Hematopoietic multipotent progenitor cell treated with erythropoietin and hydrocortisone succinate and interleukin-3 and kit ligand, for 17 days (in vitro differentiated cells): ENCODE measurements around the gene VMO1.

Experiments
- DNase-seq: peaks from one replicate; pipeline ENCODE4 v3.0.0-alpha.2; 2015; ENCODE audit warnings: low spot score

VMO1 gene

GRCh38 chr17:4796552-4796920, 10.4 kb upstream of the VMO1 start:
- peak; percentile 42 for DNase-seq

GRCh38 chr17:4795168-4795567, 9.0 kb upstream of the VMO1 start:
- no peak for DNase-seq

GRCh38 chr17:4790705-4791088, 4.5 kb upstream of the VMO1 start:
- no peak for DNase-seq

GRCh38 chr17:4789951-4790704, 4.0 kb upstream of the VMO1 start:
- peak; percentile 81 for DNase-seq

GRCh38 chr17:4789701-4789950, 3.5 kb upstream of the VMO1 start:
- DNase-seq: no peak

GRCh38 chr17:4788807-4789700, 2.9 kb upstream of the VMO1 start, which contains the start of gene GLTPD2:
Gene GLTPD2 (plus strand): TSS chr17:4788964. CDS start chr17:4789012, 48 bp downstream.
- DNase-seq: no peak

GRCh38 chr17:4788159-4788806, 2.1 kb upstream of the VMO1 start:
- DNase-seq: no peak

- no peak for DNase-seq
Measured at GRCh38 chr17:4786516-4786915, 352 bp upstream of the VMO1 start.

- DNase-seq: no peak
Measured at GRCh38 chr17:4785311-4786105, 656 bp downstream of the VMO1 start.

- DNase-seq: peak; percentile 44
Measured at GRCh38 chr17:4782652-4783051, 3.5 kb downstream of the VMO1 start.

- no peak for DNase-seq
Measured at GRCh38 chr17:4780325-4780955, 5.7 kb downstream of the VMO1 start.

- DNase-seq: no peak
Measured at GRCh38 chr17:4777969-4778760, 8.0 kb downstream of the VMO1 start.

- DNase-seq: no peak
Measured at GRCh38 chr17:4772235-4772613, 13.9 kb downstream of the VMO1 start.

- DNase-seq: no peak
Measured at GRCh38 chr17:4771519-4772234, 14.5 kb downstream of the VMO1 start, which contains the start of gene TM4SF5. Gene TM4SF5 (plus strand): TSS chr17:4771886. CDS start chr17:4771923, 37 bp downstream.

- no peak for DNase-seq
Measured at GRCh38 chr17:4769628-4770027, 16.5 kb downstream of the VMO1 start.

- DNase-seq: no peak
Measured at GRCh38 chr17:4768298-4768697, 17.9 kb downstream of the VMO1 start.

GRCh38 chr17:4766723-4767122, 19.4 kb downstream of the VMO1 start:
- DNase-seq: no peak

- no peak for DNase-seq
Measured at GRCh38 chr17:4766201-4766600, 20.0 kb downstream of the VMO1 start.

GRCh38 chr17:4764595-4764994, 21.6 kb downstream of the VMO1 start:
- no peak for DNase-seq

GRCh38 chr17:4759776-4760236, 26.4 kb downstream of the VMO1 start:
- no peak for DNase-seq
